Glomerular visceral epithelial cell (primary cell): ENCODE data around the gene TSPAN18.

Experiments
- DNase-seq: peaks from one replicate; pipeline ENCODE4 v3.0.0-alpha.2; 2016; ENCODE audit errors: extremely low spot score

TSPAN18 gene

DNA sequence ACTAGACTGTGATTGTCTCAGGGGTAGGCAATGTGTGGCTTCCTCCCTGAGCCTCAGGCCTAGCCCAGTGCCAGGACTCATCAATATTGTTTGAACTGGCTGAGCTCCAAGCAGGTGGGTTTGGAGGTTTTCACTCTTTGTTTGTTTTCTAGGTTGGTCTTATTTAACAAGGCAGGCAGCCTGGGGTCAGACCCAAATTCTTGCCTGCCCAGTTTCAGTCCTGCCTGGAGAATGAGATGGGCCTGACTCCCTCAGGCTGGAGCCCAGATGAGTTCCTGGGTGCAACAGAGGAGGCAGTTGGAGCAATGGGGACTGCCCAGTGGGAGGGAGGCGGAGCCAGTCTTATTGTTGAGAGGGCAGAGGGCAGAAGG, 252.2 kb downstream of the TSPAN18 start:
- peak; percentile 5 for DNase-seq

DNA sequence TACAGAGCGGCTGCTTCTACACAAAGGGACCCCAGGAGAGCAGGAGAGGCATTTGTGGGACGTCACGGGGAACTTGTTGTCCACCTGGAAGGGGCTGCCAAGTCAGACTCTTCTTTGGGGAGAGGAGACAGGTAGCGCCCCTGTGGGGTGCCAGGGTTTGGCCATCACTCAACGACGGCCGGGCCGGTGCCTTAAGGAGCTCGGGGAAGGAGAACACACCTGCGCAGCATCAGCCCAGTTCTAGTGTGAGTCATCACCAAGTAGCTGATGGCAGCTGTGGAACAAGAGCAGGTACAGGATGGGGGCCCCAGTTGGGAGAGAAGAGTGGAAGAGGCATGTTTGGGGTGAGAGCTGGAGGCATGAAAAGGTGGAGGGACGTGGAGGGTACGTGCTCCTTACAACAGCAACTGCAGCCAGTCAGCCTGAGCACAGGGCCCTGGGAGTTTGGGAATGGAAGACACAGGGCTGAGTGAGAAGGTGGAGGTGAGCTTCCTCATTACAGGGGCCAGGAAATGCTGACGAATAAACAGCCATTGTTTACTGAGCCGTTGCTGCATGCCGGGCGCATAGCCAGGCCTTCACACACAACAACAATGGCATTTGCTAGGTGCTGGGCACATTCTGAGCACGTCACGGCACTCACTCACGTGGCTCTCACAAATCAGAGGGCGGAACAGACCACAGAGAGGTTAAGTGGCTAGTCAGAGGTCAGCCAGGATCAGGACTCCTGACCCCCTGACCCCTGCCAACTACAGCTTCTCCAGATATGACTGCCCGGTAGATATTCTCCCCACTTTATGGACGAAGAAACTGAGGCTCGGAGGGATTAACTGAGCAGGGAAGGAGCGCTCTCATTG, 253.0 kb downstream of the TSPAN18 start:
- no peak for DNase-seq

- DNase-seq: no peak
These were observed 254.0 kb downstream of the TSPAN18 start for GRCh38 chr11:44980533-44981427.
